ENCODE measurements around the gene TRPV6.

The TRPV6 gene

GRCh38 chr7:142885311-142886230 is at the start of gene TRPV6:
TRPV6 (minus strand) TSS chr7:142885745.
- no peak for DNase-seq

DNA sequence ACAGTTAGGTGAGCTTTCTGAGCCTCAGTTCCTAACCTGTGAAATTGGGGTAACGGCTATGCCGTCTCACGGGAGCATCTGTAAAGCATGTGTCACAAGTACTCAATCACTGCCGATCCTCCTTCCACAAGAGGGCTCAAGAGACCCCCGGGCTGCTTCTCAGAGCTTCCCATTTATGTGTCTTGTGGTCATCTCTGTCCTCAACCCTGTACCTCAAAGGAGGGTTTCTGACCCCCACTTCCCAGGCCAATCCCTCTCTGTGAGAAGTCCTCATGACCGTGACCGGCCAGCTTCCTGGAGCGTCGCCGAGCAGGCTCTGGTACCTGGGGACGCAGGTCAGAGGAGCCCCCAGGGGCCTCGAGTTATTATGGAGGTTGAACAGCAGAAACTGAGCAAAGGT is 48.5 kb upstream of the TRPV6 start:
- no peak for DNase-seq

DNA sequence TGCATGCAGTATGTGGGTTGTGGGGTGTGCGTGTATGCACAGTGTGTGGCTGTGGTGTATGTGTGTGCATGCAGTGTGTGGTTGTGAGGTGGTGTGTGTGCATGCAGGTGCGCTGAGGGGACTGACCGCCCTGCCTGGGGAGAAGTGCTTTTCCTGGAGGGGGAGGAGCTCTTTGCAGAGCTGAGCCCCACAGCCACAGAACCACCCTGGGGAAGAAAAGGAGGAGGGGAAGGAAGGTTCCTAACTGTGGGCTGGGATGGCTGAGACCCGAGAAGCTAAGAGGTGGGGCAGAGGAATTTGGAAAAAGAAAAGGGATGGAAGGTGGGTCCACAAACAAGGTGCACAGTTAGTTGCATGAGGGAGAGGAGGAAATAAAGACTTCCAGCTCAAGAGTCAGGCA is 48.1 kb upstream of the TRPV6 start, which contains the start of gene TRPV5:
TRPV5 (minus strand) TSS at position 123 of the 400 bp plus-strand sequence. CDS start 287 bp downstream, outside the sequence.
- DNase-seq: no peak

GRCh38 chr7:142933092-142933475 is 47.5 kb upstream of the TRPV6 start:
- no peak for DNase-seq

GRCh38 chr7:142932386-142933091 is 47.0 kb upstream of the TRPV6 start:
- no peak for DNase-seq

GRCh38 chr7:142930126-142930730 is 44.7 kb upstream of the TRPV6 start:
- DNase-seq: no peak

DNA sequence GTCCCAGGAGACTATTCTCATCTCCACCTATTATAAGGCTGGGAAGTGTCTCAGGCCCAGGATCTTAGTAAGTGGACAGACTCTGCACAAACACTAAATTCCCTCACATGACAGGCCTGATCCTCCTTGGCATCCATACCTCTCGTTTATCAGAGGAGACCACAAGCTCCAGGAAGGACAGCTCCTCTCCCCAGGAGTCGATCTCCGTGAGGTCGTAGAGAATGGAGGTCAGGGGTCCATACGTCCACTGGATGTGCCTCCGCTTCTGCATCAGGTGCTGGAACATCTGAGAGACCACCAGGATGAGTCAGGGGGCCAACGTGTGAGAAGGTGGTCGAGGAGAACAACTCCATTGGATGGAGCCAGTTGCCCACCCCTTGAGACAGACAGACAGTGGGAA is 42.4 kb upstream of the TRPV6 start:
- no peak for DNase-seq

DNA sequence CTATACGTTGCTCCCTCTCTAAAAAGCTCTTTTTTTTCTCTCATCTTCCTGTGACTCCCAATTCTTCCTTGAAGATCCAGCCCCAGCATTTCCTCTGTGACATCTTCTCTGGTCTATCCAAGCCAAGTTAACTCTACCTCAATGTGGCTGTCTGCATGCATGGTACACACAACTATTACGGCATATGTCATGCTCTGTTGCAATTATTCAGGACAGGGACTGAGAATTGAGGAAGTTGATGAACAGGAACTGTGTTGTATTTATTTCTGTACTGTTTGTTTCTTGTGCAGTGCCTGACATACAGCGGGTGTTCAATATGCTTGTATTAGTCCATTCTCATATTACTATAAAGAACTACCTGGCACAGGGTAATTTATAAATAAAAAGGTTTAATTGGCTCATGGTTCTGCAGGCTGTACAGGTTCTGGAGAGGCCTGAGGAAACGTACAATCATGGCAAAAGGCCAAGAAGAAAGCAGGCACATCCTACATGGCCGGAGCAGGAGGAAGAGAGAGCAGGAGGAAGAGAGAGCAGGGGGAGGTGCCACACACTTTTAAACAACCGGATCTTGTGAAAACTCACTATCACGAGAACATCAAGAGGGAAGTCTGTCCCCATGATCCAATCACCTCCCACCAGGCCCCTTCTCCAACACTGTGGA is 41.7 kb upstream of the TRPV6 start:
- no peak for DNase-seq

DNA sequence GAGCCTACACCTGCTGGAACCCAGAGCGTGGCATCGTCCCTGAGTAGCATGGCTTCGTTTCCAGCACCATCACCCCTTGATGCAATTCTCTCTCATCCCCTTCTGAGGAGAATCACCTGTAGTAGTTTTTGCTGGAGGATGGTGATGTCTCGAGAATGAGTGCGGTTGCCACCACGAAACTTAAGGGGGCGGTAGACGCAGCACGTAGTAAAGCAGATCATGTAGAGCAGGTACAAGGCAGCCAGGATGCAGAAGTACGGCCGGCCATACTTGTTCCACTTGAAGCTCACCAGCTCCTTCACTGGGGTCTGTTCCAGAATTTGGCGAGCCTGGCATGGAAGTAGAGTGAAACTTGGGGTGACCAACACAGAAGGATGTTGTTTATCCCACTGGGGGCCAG is 39.9 kb upstream of the TRPV6 start:
- DNase-seq: no peak

DNA sequence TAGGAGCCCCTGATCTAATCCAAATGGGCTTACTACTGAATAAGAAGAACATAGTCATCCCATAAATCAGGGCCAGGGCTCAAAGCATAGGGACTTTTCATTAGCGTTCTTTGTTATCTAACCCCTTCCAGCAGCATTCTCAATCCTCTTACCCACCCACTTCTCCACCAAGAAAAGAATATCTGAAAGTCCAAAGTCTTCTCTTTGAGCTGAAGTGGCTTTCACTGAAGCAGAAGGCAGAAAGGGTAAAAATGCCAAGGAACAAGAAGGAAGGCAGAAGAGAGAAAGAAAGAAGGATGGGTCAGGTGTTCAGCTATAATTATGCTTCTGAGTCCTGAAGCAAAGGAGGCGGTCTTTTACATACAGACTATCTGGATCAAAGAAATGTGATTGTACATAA is 37.8 kb upstream of the TRPV6 start:
- DNase-seq: no peak

- no peak for DNase-seq
Measured at GRCh38 chr7:142919656-142920055, 34.1 kb upstream of the TRPV6 start.

- no peak for DNase-seq
Measured at GRCh38 chr7:142918901-142919300, 33.4 kb upstream of the TRPV6 start.

GRCh38 chr7:142917447-142917846 is 31.9 kb upstream of the TRPV6 start:
- DNase-seq: no peak

DNA sequence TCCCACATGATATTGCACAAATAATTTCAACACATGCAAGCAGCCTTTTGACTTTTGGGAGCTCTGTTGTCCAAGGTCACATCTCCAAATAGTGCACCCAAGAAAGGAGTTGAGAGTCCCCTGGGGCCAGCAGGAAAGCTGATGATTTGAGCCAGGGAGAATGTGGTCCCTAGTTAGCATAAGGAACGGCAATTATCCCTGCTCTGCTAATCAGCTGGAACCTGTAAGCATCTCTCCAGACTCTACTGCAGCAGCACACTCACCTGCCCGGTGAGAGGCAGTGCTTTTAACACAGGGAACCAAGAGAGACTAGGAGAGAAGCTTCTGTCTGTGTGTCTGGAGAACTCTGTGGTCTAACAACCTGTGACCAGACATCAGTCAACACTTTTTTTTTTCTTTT is 31.0 kb upstream of the TRPV6 start:
- no peak for DNase-seq

GRCh38 chr7:142915315-142915714 is 29.8 kb upstream of the TRPV6 start:
- DNase-seq: no peak

GRCh38 chr7:142914121-142914520 is 28.6 kb upstream of the TRPV6 start:
- DNase-seq: no peak

DNA sequence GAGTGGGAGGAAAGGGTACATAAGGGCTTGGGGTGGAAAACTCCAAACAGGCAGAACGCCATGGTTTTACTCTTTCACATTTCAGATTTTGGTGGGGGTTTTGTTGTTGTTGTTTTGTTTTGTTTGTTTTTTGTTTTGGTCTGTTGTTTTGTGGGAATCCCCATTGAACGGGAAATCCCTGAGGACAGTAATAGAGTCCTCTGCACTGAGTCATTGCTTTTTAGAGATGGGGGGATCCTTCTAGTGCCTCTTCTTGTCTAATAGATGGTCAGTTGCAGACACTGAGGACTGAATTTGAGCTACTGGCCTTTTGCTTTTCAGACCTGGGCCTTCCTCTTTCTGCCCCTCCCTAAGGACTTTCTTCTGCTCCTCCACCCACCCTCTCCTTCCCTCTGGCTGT is 28.0 kb upstream of the TRPV6 start:
- DNase-seq: no peak

- DNase-seq: no peak
Measured at GRCh38 chr7:142913051-142913450, 27.5 kb upstream of the TRPV6 start.

GRCh38 chr7:142910481-142910880 is 24.9 kb upstream of the TRPV6 start:
- no peak for DNase-seq

- no peak for DNase-seq
Measured at GRCh38 chr7:142910031-142910433, 24.5 kb upstream of the TRPV6 start.

DNA sequence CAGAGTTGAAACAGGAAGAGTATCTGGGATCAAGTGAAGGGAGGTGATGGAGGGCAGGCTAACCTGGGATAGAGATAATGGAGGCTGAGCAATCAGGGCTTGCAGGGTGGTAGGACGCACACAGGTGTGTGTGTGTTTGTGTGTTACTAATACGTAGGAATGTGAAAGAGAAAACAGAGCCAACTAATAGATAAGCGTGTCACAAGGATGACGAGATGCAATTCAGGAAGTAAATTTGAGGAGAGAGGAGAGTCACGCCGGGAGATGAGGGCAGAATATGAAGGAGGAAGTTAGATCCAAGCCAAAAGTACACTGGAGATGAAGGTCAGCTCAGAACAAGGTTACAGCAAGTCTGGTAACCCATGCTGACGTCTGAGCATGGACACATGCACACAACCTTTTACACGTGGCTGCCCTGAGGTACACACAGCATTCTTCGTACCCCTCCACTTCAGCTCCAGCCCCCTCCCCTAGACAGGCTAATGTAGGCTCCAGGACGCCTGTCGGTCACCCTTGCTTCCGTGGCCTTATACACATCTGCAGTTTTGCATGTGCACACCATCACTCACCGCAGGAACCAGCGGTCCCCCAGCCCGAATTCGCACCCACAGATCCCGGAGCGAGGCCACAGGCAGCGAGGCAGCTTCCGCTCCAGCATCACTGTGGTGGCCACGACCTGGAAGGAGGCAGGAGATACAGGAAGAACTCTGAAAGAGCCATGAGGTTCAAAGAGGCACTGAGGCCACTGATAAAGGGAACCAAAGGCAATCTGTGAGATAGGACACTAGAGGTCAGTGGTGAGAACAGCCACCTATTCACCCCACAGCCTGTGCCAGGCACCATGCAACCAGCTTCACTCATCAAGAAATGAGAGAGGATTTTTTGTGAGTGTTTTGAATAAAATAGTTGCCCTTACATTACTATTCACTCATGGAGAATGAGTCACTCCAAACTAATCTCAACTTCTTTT is 23.7 kb upstream of the TRPV6 start:
- DNase-seq: no peak

GRCh38 chr7:142908290-142908689 is 22.7 kb upstream of the TRPV6 start:
- no peak for DNase-seq

Data from CD4-positive, alpha-beta T cell treated with Interleukin-21 for 1 hour (primary cell).